ENCODE measurements around the gene LAMC1.

Gene LAMC1

DNA sequence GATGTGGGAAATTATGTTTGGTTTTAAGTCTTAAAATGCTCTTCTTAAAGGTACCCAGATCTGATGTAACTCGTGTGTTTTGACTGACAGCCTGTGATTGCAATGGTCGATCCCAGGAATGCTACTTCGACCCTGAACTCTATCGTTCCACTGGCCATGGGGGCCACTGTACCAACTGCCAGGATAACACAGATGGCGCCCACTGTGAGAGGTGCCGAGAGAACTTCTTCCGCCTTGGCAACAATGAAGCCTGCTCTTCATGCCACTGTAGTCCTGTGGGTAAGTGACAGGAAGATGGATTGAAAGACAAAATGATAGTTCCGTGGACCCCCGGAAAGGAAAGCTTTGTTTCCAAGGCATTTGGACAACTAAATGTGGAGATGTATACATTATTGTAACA is 91.2 kb downstream of the LAMC1 start:
- no peaks in the 10 kb centered on the region for H3K27me3 Mint-ChIP-seq (ENCODE audit: low read depth)
- no peak for TF ChIP-seq CTCF (IDR thresholded peaks at IDR 0.05; ENCODE audit: unreplicated experiment in 3 of 3)
- no peak overlapping the region for H3K4me3 Mint-ChIP-seq
- H3K36me3 Mint-ChIP-seq (ENCODE audit: low read depth) = peaks cover 56% of the 10 kb centered on the region
- peak overlapping the region in 1 of 3 experiments; percentile 32 for H3K27ac Mint-ChIP-seq
- peaks cover 5% of the 10 kb centered on the region for H3K4me1 Mint-ChIP-seq
- H3K9me3 Mint-ChIP-seq = no peaks in the 10 kb centered on the region

- H3K27me3 Mint-ChIP-seq (ENCODE audit: low read depth) = no peaks in the 10 kb centered on the region
Observed at GRCh38 chr1:183116416-183116815, 93.2 kb downstream of the LAMC1 start.

DNA sequence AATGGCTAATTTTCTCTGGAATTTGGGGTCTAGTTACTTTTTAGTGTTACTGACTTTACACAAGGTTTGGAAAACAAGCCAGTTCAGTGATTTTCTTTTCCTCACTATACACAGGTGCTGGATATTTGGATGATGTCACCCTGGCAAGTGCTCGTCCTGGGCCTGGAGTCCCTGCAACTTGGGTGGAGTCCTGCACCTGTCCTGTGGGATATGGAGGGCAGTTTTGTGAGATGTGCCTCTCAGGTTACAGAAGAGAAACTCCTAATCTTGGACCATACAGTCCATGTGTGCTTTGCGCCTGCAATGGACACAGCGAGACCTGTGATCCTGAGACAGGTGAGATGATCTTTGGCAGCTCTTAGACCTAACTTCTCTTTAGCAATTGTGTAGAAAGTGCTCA is 98.4 kb downstream of the LAMC1 start:
- Mint-ChIP-seq H3K27me3 (ENCODE audit: low read depth) (no peaks in the 10 kb centered on the region), H3K9me3 (no peaks in the 10 kb centered on the region)

More at GRCh38 chr1:183116416-183116815, 93.2 kb downstream of the LAMC1 start:
- Mint-ChIP-seq H3K27ac (no peak overlapping the region), H3K9me3 (no peaks in the 10 kb centered on the region), H3K4me3 (no peak overlapping the region), H3K4me1 (no peaks in the 10 kb centered on the region), H3K36me3 (ENCODE audit: low read depth) (peaks cover 64% of the 10 kb centered on the region)
- no peak for TF ChIP-seq CTCF (IDR thresholded peaks at IDR 0.05; ENCODE audit: unreplicated experiment in 3 of 3)

GRCh38 chr1:183124259-183124658 is 101.0 kb downstream of the LAMC1 start:
- Mint-ChIP-seq H3K4me3 (no peak overlapping the region), H3K4me1 (no peaks in the 10 kb centered on the region), H3K36me3 (ENCODE audit: low read depth) (peaks cover 79% of the 10 kb centered on the region), H3K9me3 (no peaks in the 10 kb centered on the region), H3K27me3 (ENCODE audit: low read depth) (no peaks in the 10 kb centered on the region), H3K27ac (no peak overlapping the region)
- no peak for TF ChIP-seq CTCF (IDR thresholded peaks at IDR 0.05; ENCODE audit: unreplicated experiment in 3 of 3)

More for the DNA sequence above, 98.4 kb downstream of the LAMC1 start:
- H3K27ac Mint-ChIP-seq = no peak overlapping the region
- no peaks in the 10 kb centered on the region for H3K4me1 Mint-ChIP-seq
- peaks cover 75% of the 10 kb centered on the region for H3K36me3 Mint-ChIP-seq (ENCODE audit: low read depth)
- H3K4me3 Mint-ChIP-seq = no peak overlapping the region
- TF ChIP-seq CTCF (IDR thresholded peaks at IDR 0.05; ENCODE audit: unreplicated experiment in 3 of 3) = no peak

- Mint-ChIP-seq H3K27me3 (ENCODE audit: low read depth) (no peaks in the 10 kb centered on the region), H3K27ac (peak overlapping the region in 1 of 3 experiments; percentile 5), H3K4me1 (no peaks in the 10 kb centered on the region), H3K36me3 (ENCODE audit: low read depth) (peaks cover 81% of the 10 kb centered on the region), H3K4me3 (no peak overlapping the region), H3K9me3 (no peaks in the 10 kb centered on the region)
- TF ChIP-seq CTCF (IDR thresholded peaks at IDR 0.05; ENCODE audit: unreplicated experiment in 3 of 3) = no peak
Observed at GRCh38 chr1:183125279-183125999, 102.2 kb downstream of the LAMC1 start.

DNA sequence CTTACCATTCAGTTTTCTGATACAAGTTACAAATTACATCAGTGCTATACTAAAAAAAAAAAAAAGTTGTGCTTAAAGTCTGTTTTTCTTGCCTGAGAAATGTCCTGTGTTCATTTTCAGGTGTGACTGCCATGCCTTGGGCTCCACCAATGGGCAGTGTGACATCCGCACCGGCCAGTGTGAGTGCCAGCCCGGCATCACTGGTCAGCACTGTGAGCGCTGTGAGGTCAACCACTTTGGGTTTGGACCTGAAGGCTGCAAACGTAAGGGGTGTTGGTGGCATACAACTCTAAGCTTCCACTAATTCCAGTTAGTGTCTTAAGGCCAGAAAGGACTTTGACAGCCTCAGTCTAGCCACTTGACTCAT is 102.8 kb downstream of the LAMC1 start:
- Mint-ChIP-seq H3K4me1 (no peaks in the 10 kb centered on the region), H3K9me3 (no peaks in the 10 kb centered on the region)

More for the DNA sequence above, 102.8 kb downstream of the LAMC1 start:
- no peak overlapping the region for H3K27ac Mint-ChIP-seq
- peaks cover 81% of the 10 kb centered on the region for H3K36me3 Mint-ChIP-seq (ENCODE audit: low read depth)
- no peaks in the 10 kb centered on the region for H3K27me3 Mint-ChIP-seq (ENCODE audit: low read depth)
- no peak overlapping the region for H3K4me3 Mint-ChIP-seq
- TF ChIP-seq CTCF (IDR thresholded peaks at IDR 0.05; ENCODE audit: unreplicated experiment in 3 of 3) = no peak

Data from nephron (organoid).